GM15510 (cell line): ENCODE measurements around the gene GAS7.

Experiments used
- POLR2A ChIP-seq: IDR thresholded peaks from 3 replicates; pipeline ENCODE4 v1.6.1; 2011; ENCODE audit warnings: borderline replicate concordance; ENCODE audit not compliant: insufficient read length; ENCODE audit errors: extremely low read depth

Gene GAS7

DNA sequence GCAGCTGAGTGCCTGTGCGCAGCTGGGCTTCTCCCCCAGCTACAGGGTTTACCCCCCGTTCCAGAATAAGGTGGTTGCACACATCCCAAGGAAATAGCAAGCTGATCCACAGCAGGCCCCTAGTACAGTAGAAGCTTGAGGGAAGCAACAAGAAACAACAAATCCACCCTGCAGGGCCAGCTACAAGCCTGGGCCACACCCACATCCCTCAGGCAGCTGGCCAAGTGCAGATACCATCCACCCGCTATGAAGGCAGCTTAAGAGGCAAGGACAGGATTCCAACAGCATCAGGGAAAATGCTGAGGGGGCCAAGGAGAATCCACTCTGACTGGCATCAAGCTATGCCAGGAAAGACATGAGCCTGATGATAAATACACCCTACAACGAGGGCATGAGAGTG is 226.4 kb downstream of the GAS7 start:
- no peak for TF ChIP-seq POLR2A

DNA sequence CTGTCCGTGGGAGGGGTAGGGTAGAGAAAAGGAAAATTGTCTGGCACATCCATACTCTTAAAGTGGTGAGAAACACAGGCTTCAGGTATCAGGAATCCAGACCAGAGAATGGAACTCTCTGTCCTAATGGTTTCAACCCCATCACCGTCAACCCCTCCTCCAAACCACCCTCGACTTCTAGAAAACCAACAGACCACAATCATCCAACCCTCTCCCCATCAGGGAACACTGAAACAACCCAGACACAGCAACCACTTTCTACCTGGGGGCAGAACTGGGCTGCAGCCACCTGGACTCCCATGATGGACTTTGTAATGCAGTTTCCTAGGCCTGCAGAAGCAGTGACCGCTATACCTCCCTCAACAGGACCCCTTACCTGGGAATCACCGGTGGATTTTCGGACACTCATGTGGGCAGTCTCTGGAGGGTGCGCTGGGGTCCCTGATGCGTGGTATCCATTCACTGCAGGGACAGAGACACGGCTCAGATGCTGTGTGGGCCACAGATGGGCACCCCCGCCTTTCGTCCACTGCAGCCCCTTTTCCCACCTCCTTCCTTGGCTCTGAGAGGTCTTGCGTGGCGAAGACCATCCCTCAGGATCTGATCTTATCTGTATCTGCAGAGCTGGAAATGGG is 229.0 kb downstream of the GAS7 start:
- TF ChIP-seq POLR2A = no peak

DNA sequence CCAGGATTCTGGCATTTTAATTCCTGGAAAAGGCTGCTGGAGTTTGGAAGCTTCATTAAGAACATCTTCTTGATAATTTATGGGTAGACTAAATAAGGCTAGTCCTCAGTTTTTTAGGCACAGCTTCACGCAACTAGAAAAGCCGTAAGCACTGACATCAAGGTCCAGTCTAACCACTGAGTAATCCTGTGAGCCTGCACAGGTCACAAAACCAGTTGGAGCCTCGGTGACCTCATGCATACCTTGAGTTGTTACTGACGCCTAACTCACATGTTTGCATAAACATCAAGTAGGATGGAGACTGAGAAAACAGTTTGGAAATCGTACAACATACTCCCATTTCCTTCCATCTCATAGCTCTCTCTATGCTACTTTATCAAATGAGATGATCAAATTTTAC is 229.5 kb downstream of the GAS7 start:
- no peak for TF ChIP-seq POLR2A

GRCh38 chr17:9968008-9968407 is 230.4 kb downstream of the GAS7 start:
- no peak for TF ChIP-seq POLR2A

GRCh38 chr17:9959377-9959981 is 238.9 kb downstream of the GAS7 start:
- no peak for TF ChIP-seq POLR2A

GRCh38 chr17:9958586-9959281 is 239.7 kb downstream of the GAS7 start:
- TF ChIP-seq POLR2A = no peak

DNA sequence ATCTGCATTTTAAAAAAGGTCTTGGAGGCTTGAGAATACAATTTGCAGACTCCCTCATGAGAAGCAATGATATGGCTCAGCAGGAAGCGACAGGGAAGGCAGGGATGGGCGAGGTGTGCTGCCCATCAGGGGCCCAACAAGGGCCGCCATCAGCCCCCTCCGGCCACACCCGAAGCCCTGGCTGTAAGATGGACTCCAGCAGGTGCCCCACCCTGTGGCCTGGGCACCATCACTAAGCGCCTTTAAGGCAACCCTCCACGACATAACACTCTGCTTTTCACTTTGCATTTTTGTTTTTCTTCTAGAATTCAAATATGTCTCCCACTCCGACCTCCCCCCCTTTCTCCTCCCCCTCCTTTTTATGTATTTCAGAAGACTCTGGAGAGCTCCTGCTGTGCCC is 241.2 kb downstream of the GAS7 start:
- no peak for TF ChIP-seq POLR2A

DNA sequence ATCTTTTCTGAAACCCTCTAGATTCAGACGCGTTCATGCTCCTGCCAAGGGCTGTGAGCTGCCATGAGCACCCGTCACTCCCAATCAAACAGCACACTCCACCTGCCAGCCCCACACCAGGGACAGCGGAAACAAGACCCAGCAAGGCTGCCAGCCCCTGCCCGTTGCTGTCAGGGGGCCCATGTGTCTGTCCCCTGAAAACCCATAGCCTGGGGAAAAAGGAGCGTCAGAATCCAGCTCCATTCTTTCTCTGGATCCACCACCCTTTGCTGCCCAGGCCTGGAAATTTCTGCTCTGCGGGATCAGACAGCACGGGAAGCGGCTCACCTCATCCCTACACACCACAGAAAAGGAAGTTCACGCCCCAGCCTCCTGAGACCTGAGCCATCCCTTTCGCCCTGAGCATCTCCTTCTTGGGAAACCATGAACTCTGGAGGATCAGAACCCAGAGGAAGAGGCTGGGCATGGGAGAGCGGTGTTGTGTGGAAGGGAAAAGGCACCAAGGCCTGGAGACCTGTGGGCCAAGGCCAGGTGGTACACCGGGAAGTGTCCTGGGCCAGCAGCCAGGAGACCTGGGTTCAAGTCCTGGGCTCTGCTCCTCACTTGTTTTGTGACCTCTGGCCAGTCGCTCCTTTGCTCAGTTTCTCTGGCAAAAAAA is 241.8 kb downstream of the GAS7 start:
- no peak for TF ChIP-seq POLR2A

DNA sequence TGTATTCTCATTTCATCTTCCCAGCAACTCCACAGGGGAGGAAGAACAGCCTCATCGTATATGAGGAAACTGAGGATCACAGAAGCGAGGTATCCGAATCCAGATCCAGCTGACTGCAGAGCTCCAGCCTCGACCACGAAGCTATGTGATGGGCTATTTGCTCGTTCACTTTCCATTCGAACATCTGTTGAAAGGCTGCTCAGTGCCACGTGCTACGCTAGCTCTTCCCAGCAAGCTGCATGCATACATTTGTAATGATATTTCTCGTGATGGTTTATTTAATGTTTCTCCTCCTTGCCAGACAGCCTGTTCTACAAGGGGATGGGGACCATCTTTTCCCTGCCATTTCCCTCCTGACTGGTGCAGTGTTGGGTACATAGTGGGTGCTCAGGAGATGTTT is 244.9 kb downstream of the GAS7 start:
- TF ChIP-seq POLR2A = no peak

DNA sequence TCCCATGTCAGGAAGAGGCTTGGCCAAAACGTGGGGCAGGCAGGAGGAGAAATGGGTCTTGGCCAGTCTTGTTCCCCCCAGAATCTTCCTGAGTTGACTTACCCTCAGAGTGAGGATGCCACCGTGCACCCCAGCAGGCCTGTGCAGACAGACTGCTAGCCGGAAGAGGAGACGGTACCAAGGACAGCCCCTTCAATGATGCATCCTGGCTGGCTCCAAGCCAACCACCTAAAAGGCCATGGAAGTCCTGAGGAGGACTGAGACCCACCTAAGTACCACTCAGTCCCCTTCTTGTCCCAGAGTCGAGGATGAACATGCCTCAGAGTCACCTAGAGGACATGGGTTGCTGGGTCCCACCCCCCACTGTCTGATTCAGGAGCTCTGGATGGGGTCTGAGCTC is 246.6 kb downstream of the GAS7 start:
- TF ChIP-seq POLR2A = no peak

- no peak for TF ChIP-seq POLR2A
These were observed 249.5 kb downstream of the GAS7 start for GRCh38 chr17:9948928-9949327.

DNA sequence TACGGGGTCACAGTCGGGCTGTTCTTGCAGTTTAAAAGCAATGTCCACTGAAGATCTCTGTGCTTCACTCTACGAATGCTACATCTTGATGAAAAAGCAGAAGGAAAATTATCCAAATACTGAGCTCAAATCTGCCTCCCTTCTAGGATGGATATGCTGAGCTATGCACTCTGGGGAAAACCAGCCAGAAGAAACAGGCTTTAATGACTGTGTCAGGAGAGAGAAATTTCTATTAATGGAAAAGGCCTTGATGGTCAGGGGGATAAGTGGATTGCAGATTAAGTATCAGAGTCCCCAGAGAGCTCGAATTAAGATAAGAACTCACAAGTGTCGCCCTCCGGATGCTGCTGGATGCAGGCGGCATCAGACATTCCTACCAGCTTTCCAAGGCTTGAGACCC is 253.7 kb downstream of the GAS7 start:
- TF ChIP-seq POLR2A = no peak

DNA sequence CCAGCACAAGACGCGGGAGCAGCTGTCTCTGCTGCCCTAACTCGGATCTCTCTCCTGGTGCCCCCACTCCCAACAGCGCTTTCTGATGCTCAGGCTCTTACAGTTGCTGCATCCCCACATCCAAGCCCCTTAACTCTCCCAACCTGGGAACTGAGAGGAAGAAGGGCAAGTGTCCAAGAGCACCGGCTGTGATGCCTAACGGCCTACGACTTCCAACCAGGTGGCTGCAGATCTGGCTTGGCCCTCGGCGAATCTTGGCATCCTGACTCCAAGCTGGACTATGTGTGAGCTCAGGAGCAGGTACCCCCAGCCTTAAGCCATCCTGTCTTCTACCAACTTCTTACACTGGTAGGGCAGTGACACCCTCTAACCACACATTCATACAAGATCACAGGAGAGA is 255.1 kb downstream of the GAS7 start:
- no peak for TF ChIP-seq POLR2A

GRCh38 chr17:9942885-9943284 is 255.5 kb downstream of the GAS7 start:
- TF ChIP-seq POLR2A = no peak

DNA sequence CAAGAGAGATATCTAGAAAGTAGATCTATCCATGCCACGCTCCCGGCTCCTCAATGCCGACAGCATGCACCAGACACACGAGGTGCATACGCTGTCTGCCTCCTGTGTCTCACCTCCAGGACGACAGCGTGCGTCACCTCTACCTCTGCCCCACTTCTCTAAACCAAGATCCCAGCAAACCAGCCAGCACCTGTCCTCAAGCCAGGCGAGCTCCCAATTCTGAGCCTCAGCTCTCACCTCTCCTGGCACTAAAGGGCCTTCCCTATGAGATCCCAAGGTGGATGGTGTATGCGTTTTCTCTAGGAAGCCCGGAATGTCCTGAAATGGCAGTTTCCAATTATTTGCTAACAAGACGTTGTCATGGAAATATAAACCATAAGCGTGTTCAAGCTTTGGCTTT is 257.1 kb downstream of the GAS7 start:
- no peak for TF ChIP-seq POLR2A

GRCh38 chr17:9940841-9941240 is 257.6 kb downstream of the GAS7 start:
- no peak for TF ChIP-seq POLR2A

- no peak for TF ChIP-seq POLR2A
These were observed 259.6 kb downstream of the GAS7 start for GRCh38 chr17:9938764-9939163.

DNA sequence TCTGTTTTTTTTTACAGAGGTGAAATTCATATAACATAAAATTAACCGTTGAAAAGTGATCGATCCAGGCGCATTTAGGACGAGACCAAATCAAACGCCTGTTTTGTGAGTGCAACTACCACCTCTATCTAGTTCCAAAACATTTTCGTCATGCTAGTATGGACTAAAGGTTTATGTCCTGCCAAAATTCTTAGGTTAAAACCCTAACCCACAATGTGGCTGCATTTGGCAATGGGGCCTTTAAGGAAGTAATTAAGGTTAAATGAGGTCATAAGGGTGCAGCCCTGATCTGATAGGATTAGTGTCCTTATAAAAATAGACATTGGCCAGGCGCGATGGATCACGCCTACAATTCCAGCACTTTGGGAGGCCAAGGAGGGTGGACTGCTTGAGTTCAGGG is 260.5 kb downstream of the GAS7 start:
- TF ChIP-seq POLR2A = no peak
